ENCODE results near the gene ALX4. TPM values are rescaled to one million over a fixed set of nuclear protein-coding genes. Genes with fewer than 3 reads are reported as not detected.
A peak's percentile ranks its signal among the peaks of the same experiment; 100 is the strongest.

ALX4 gene
- total RNA-seq, 1 donor from 2014 or later, result not detected

GRCh38 chr11:44243086-44243485, 66.9 kb downstream of the ALX4 start:
- ATAC-seq (peak; percentile 44), DNase-seq (no peak)
- intact Hi-C loops (cut with DNase I), result no loop called here

GRCh38 chr11:44241851-44242250, 68.1 kb downstream of the ALX4 start:
- no peaks in the 10 kb centered on the region for H3K27me3 ChIP-seq
- peaks cover 19% of the 10 kb centered on the region for H3K4me1 ChIP-seq
- no peak for TF ChIP-seq CTCF (IDR thresholded peaks at IDR 0.05)
- DNase-seq, result no peak
- intact Hi-C loops (cut with DNase I), result no loop called here
- H3K27ac ChIP-seq, result no peak overlapping the region
- peaks cover 28% of the 10 kb centered on the region for H3K36me3 ChIP-seq
- H3K9me3 ChIP-seq, result no peaks in the 10 kb centered on the region
- no peak overlapping the region for H3K4me3 ChIP-seq
- ATAC-seq, result no peak

More at GRCh38 chr11:44243086-44243485, 66.9 kb downstream of the ALX4 start:
- Histone ChIP-seq H3K4me3 (no peak overlapping the region), H3K9me3 (no peaks in the 10 kb centered on the region), H3K27ac (no peak overlapping the region), H3K36me3 (peaks cover 20% of the 10 kb centered on the region), H3K4me1 (peaks cover 19% of the 10 kb centered on the region), H3K27me3 (no peaks in the 10 kb centered on the region)
- TF ChIP-seq CTCF (IDR thresholded peaks at IDR 0.05), result no peak

- intact Hi-C loops (cut with DNase I), result no loop called here
- no peaks in the 10 kb centered on the region for H3K9me3 ChIP-seq
- TF ChIP-seq CTCF (IDR thresholded peaks at IDR 0.05), result no peak
- DNase-seq (no peak), ATAC-seq (no peak)
- H3K4me1 ChIP-seq, result no peaks in the 10 kb centered on the region
- H3K36me3 ChIP-seq, result peaks cover 39% of the 10 kb centered on the region
- no peak overlapping the region for H3K4me3 ChIP-seq
- H3K27me3 ChIP-seq, result no peaks in the 10 kb centered on the region
- no peak overlapping the region for H3K27ac ChIP-seq
These were observed 72.8 kb downstream of the ALX4 start for GRCh38 chr11:44237156-44237555.

GRCh38 chr11:44236296-44236695, 73.6 kb downstream of the ALX4 start:
- H3K27ac ChIP-seq, result no peak overlapping the region
- no peak for TF ChIP-seq CTCF (IDR thresholded peaks at IDR 0.05)
- no peak for DNase-seq

GRCh38 chr11:44235765-44236201, 74.2 kb downstream of the ALX4 start:
- Histone ChIP-seq H3K9me3 (no peaks in the 10 kb centered on the region), H3K36me3 (peaks cover 39% of the 10 kb centered on the region), H3K4me1 (no peaks in the 10 kb centered on the region), H3K27me3 (no peaks in the 10 kb centered on the region), H3K4me3 (no peak overlapping the region), H3K27ac (no peak overlapping the region)
- intact Hi-C loops (cut with DNase I), result no loop called here
- DNase-seq (no peak), ATAC-seq (no peak)
- TF ChIP-seq CTCF (IDR thresholded peaks at IDR 0.05), result no peak

More at GRCh38 chr11:44236296-44236695, 73.6 kb downstream of the ALX4 start:
- Histone ChIP-seq H3K4me3 (no peak overlapping the region), H3K27me3 (no peaks in the 10 kb centered on the region), H3K4me1 (no peaks in the 10 kb centered on the region), H3K36me3 (peaks cover 39% of the 10 kb centered on the region), H3K9me3 (no peaks in the 10 kb centered on the region)
- intact Hi-C loops (cut with DNase I), result no loop called here
- ATAC-seq, result no peak

GRCh38 chr11:44229624-44230023, 80.3 kb downstream of the ALX4 start:
- intact Hi-C loops (cut with DNase I), result no loop called here
- no peak overlapping the region for H3K4me3 ChIP-seq
- H3K27ac ChIP-seq, result no peak overlapping the region
- TF ChIP-seq CTCF (IDR thresholded peaks at IDR 0.05), result no peak
- H3K9me3 ChIP-seq, result no peaks in the 10 kb centered on the region
- DNase-seq, result no peak
- no peaks in the 10 kb centered on the region for H3K27me3 ChIP-seq
- H3K4me1 ChIP-seq, result no peaks in the 10 kb centered on the region
- no peak for ATAC-seq
- peaks cover 9% of the 10 kb centered on the region for H3K36me3 ChIP-seq
